Lung (tissue), 12 donors: ENCODE results near the gene GLIS1. TPM values are rescaled to one million over a fixed set of nuclear protein-coding genes. Genes with fewer than 3 reads are reported as not detected.

ENCODE experiments used
- ATAC-seq: fragments of 200-7000 bp; cut with Tn5 transposase; one replicate; pipeline ENCODE4 v1.9.1; 2020; ENCODE audit warnings: moderate number of reproducible peaks; ENCODE audit not compliant: insufficient read depth, low FRiP score
- DNase-seq, 3 donors: peaks; one replicate each; pipeline ENCODE4 v3.0.0-alpha.2; 2013 to 2017
- H3K27ac ChIP-seq, 2 donors: one replicate each; pipeline ENCODE4 v1.5.1; 2013; ENCODE audit warnings: mild to moderate bottlenecking in 2 of 2, moderate library complexity in 2 of 2, control low read depth in 1 of 2, inconsistent platforms in 1 of 2, low read depth in 1 of 2, low read length in 1 of 2
- H3K27me3 ChIP-seq, 3 donors: one replicate each; pipeline ENCODE4 v1.5.1; 2013; ENCODE audit warnings: low read length in 2 of 3; ENCODE audit not compliant: control insufficient read depth in 3 of 3, insufficient read depth in 3 of 3
- H3K36me3 ChIP-seq, 4 donors: one replicate each; pipeline ENCODE4 v1.5.1; 2013; ENCODE audit warnings: low read length in 4 of 4, mild to moderate bottlenecking in 1 of 4, moderate library complexity in 1 of 4; ENCODE audit not compliant: control insufficient read depth in 4 of 4, insufficient read depth in 4 of 4
- H3K4me1 ChIP-seq, 5 donors: one replicate each; pipeline ENCODE4 v1.5.1; 2013; ENCODE audit warnings: low read length in 5 of 5, mild to moderate bottlenecking in 2 of 5, moderate library complexity in 1 of 5; ENCODE audit not compliant: control insufficient read depth in 5 of 5, insufficient read depth in 5 of 5
- H3K4me3 ChIP-seq: one replicate; pipeline ENCODE4 v1.5.1; 2013; ENCODE audit warnings: mild to moderate bottlenecking, control low read depth, moderate library complexity
- H3K9ac ChIP-seq, 2 donors: one replicate each; pipeline ENCODE4 v1.5.1; 2013; ENCODE audit warnings: low read length in 2 of 2, control low read depth in 1 of 2; ENCODE audit not compliant: insufficient read depth in 1 of 2
- H3K9me3 ChIP-seq, 4 donors: one replicate each; pipeline ENCODE4 v1.5.1; 2013; ENCODE audit warnings: low read length in 3 of 4, mild to moderate bottlenecking in 1 of 4, moderate library complexity in 1 of 4; ENCODE audit not compliant: control insufficient read depth in 4 of 4, insufficient read depth in 3 of 4
- WGBS, 2 donors: extraction: QIAGEN DNeasy Blood & Tissue Kit; methylation state at CpG; one replicate each; pipeline ENCODE4 v1.1.7; 2013; 5-methylcytosine and 5-hydroxymethylcytosine counted together
- polyA plus RNA-seq, 2 donors: library from polyadenylated mRNA; stranded (reverse); fragments of 200-250 nt; gene quantifications; one replicate each; pipeline ENCODE4 v1.2.1, GENCODE V29; 2013
- total RNA-seq, 2 donors: library from RNA; depleted of rRNA in 1 of 2; stranded (reverse); fragments of >200 nt in 1 of 2; gene quantifications; one replicate each; pipeline ENCODE4 v1.2.1, GENCODE V29; 2014 to 2021
- TF ChIP-seq, protein P1 (sequence below): IDR thresholded peaks from 2 replicates; pipeline ENCODE4 v1.5.1; 2012; ENCODE audit warnings: mild to moderate bottlenecking; ENCODE audit errors: control extremely low read depth, extremely low read depth
- donor health status: control.
- donor health status: control.
- donor health status: Bipolar disorder and iron deficiency.
- donor health status: healthy.
- donor health status: DM: yes; HTN: yes; CAD: no.

The GLIS1 gene
- total and polyA plus RNA-seq, 4 donors, result 0.05 to 0.18 (median 0.17) TPM; not detected in 1

DNA sequence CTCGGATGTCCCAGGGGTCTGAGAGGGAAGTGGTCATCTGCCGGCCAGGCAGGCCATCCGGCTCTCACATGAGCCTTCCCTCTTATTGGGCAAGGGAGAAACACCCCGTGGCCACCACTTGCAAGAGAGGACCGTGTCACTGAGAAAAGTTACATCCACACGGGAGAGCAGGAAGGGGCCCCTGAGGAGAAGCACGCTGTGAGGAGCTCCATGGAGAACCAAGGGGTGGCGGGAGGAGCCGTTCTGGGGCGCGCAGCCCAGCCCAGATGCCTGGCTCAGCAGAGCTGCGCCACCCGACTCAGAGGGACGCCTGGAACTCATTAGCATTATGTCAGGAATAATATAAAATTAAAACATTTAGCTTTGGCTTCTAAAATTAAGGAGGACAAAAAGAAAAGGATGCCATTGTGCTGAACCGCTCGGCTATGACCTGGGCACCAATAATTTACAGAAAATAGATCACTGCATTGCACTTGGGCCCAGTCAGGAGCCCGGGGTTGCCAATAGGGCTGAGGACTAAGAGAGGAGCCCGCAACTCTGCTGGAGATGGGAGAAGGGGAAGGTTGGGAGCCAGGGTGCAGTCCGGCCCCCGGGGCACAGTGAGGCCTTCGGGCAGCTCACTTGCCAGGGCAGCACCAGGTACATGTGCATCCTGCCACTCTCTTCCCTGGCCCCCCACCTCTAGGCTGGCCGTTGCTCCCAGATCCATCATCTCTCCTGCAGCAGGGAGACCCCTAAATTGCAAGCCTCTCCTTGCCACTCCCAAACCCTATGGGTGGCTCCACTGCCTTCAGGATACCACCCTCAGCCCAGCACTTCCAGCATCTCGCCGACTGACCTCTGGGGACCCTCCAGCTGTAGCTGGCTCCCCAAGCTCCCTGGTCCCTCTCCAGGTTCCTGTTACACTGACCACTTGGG is 194.9 kb downstream of the GLIS1 start:
- Histone ChIP-seq H3K27ac (no peak overlapping the region), H3K4me3 (no peak overlapping the region), H3K36me3 (no peaks in the 10 kb centered on the region), H3K9me3 (no peaks in the 10 kb centered on the region), H3K4me1 (no peaks in the 10 kb centered on the region), H3K9ac (no peak overlapping the region), H3K27me3 (no peaks in the 10 kb centered on the region)
- WGBS, 2 donors, result 84 to 85% methylated on average over 24 of the region's 24 CpGs
- ATAC-seq (no peak), DNase-seq (no peak)
- TF ChIP-seq, protein P1, sequence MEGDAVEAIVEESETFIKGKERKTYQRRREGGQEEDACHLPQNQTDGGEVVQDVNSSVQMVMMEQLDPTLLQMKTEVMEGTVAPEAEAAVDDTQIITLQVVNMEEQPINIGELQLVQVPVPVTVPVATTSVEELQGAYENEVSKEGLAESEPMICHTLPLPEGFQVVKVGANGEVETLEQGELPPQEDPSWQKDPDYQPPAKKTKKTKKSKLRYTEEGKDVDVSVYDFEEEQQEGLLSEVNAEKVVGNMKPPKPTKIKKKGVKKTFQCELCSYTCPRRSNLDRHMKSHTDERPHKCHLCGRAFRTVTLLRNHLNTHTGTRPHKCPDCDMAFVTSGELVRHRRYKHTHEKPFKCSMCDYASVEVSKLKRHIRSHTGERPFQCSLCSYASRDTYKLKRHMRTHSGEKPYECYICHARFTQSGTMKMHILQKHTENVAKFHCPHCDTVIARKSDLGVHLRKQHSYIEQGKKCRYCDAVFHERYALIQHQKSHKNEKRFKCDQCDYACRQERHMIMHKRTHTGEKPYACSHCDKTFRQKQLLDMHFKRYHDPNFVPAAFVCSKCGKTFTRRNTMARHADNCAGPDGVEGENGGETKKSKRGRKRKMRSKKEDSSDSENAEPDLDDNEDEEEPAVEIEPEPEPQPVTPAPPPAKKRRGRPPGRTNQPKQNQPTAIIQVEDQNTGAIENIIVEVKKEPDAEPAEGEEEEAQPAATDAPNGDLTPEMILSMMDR, result no peak

DNA sequence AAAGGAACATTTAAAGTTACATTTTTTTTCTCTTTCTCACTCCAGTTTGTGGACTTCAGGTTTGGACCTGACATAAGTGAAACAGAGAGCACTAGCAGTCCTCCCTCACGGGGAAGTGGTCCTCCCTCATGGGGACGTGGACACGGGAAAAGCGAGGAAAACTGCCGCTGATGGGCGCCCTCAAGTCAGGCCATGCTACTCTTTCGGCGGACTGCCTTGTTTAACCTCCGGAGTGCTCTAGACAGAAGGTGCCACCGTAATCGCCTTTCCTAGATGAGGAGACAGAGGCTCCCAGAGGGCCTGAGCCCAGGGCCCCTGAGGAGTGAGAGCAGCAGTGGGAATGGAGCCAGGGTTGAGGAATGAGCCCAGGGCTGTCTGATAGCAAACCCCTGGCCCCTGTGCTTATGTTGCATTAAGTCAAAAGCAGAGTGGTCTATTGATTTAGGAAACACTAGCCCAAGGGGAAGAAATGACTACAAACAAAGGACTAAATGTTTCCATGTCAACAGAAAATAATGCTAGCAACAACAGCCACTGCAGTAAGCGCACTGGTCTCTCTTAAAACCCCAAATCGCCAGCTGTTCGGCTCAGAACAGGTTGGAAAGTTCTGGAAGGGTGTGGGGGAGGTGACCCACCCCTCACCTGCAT is 195.7 kb downstream of the GLIS1 start:
- ATAC-seq (no peak), DNase-seq (no peak)
- Histone ChIP-seq H3K9ac (no peak overlapping the region), H3K9me3 (no peaks in the 10 kb centered on the region), H3K4me1 (no peaks in the 10 kb centered on the region), H3K27ac (no peak overlapping the region), H3K36me3 (no peaks in the 10 kb centered on the region), H3K27me3 (no peaks in the 10 kb centered on the region), H3K4me3 (no peak overlapping the region)
- TF ChIP-seq, protein P1, result no peak
- WGBS, 2 donors, result 79 to 95% methylated on average over 14 of the region's 14 CpGs

DNA sequence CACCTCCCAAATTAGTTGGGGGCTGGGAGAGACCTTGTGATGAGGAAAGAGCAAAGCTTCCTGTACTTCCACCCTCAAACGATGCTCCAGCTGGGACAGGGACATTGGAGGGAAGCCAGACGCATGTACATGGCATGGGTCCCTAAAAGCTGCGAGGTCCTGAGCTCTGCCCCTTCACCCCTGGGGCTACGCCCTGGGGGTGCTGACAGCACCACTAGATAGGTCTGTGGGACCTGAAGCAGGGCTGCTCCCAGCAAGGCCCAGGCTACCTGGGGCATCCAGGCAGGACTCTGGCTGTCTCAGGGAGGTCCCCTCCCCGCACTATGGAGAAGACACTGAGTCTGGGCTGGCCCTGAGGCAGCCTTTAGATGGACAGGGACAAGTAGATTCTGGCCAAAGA is 196.4 kb downstream of the GLIS1 start:
- H3K27ac ChIP-seq, result no peak overlapping the region
- TF ChIP-seq, protein P1, result no peak
- H3K27me3 ChIP-seq, result no peaks in the 10 kb centered on the region
- no peaks in the 10 kb centered on the region for H3K9me3 ChIP-seq
- H3K4me1 ChIP-seq, result no peaks in the 10 kb centered on the region
- H3K4me3 ChIP-seq, result no peak overlapping the region
- no peak for ATAC-seq
- no peaks in the 10 kb centered on the region for H3K36me3 ChIP-seq
- no peak overlapping the region for H3K9ac ChIP-seq
- WGBS, 2 donors, result 74% methylated on average over 5 of the region's 5 CpGs
- no peak for DNase-seq
